DND-41 (cell line): ENCODE data around the gene RAD54L2.

Source experiments
- CTCF ChIP-seq: IDR thresholded peaks from 2 replicates; pipeline ENCODE4 v1.5.1; 2012; ENCODE audit warnings: borderline replicate concordance, low read length, moderate library complexity, mild to moderate bottlenecking; ENCODE audit not compliant: poor library complexity, severe bottlenecking; ENCODE audit errors: extremely low read depth
- EZH2 ChIP-seq: IDR thresholded peaks from 3 replicates; pipeline ENCODE4 v1.6.1; 2012; ENCODE audit warnings: borderline replicate concordance, low read depth, mild to moderate bottlenecking, moderate library complexity, low read length, inconsistent platforms; ENCODE audit not compliant: severe bottlenecking

- TF ChIP-seq EZH2 (no peak), CTCF (no peak)
Measured at GRCh38 chr3:51498876-51499738, 39.4 kb upstream of the RAD54L2 start.
